A673 (cell line): Measurements from ENCODE around the gene NEXN.

ENCODE experiments used
- CTCF ChIP-seq: fragments of 300-800, 200-600 bp; sonication (generic); conservative IDR thresholded peaks from 2 replicates; pipeline ENCODE4 v1.5.1; 2017; ENCODE audit warnings: low read depth, mild to moderate bottlenecking, antibody characterized with exemption, low read length, moderate library complexity, mixed read lengths
- EZH2 ChIP-seq: fragments of 200-600 bp; sonication (generic); IDR thresholded peaks from 2 replicates; pipeline ENCODE4 v1.6.1; 2017; ENCODE audit warnings: borderline replicate concordance, low read depth, mild to moderate bottlenecking, mixed read lengths, antibody characterized with exemption, low read length; ENCODE audit not compliant: poor library complexity, severe bottlenecking

GRCh38 chr1:77874804-77875445 lies 13.5 kb upstream of the NEXN start:
- TF ChIP-seq CTCF (no peak), EZH2 (no peak)
